Upper lobe of left lung (tissue), 6 donors: Measurements from ENCODE around the gene IFIH1. TPM values are rescaled to one million over a fixed set of nuclear protein-coding genes. Genes with fewer than 3 reads are reported as not detected.
A peak's percentile ranks its signal among the peaks of the same experiment; 100 is the strongest.

Experiments
- ATAC-seq, 2 donors: fragments of 200-7000 bp; cut with Tn5 transposase; one replicate each; pipeline ENCODE4 v1.9.1; 2022; ENCODE audit warnings: mild to moderate bottlenecking in 2 of 2, moderate library complexity in 2 of 2; ENCODE audit not compliant: low FRiP score in 2 of 2
- DNase-seq, 2 donors: peaks; one replicate each; pipeline ENCODE4 v3.0.0-alpha.2; 2019 to 2020
- H3K27ac ChIP-seq, 4 donors: fragments of 200-600 bp; sonication (generic); one replicate each; pipeline ENCODE4 v1.5.1; 2016 to 2019
- H3K27me3 ChIP-seq, 4 donors: fragments of 200-600 bp; sonication (generic); one replicate each; pipeline ENCODE4 v1.5.1; 2017 to 2019
- H3K36me3 ChIP-seq, 4 donors: fragments of 200-600 bp; sonication (generic); one replicate each; pipeline ENCODE4 v1.5.1; 2016 to 2019
- H3K4me1 ChIP-seq, 4 donors: fragments of 200-600 bp; sonication (generic); one replicate each; pipeline ENCODE4 v1.5.1; 2018 to 2019
- H3K4me3 ChIP-seq, 4 donors: fragments of 200-600 bp; sonication (generic); one replicate each; pipeline ENCODE4 v1.5.1; 2017 to 2019; ENCODE audit warnings: mild to moderate bottlenecking in 2 of 4, moderate library complexity in 1 of 4
- H3K9me3 ChIP-seq, 4 donors: fragments of 200-600 bp; sonication (generic); one replicate each; pipeline ENCODE4 v1.5.1; 2018 to 2019
- CTCF ChIP-seq, 6 experiments: fragments of 450-650 bp in 4 of 6; fragments of 200-600 bp in 2 of 6; sonication (generic) in 2 of 6; IDR thresholded peaks; one replicate each; pipeline ENCODE4 v1.5.1; 2016 to 2019; ENCODE audit warnings: antibody characterized with exemption in 6 of 6
- EP300 ChIP-seq, 4 donors: sonication (generic); formaldehyde crosslinking; IDR thresholded peaks; one replicate each; pipeline ENCODE4 v1.5.1; 2017; ENCODE audit warnings: antibody characterized with exemption in 4 of 4, control low read depth in 2 of 4
- POLR2A ChIP-seq, 4 donors: fragments of 450-650 bp; IDR thresholded peaks; one replicate each; pipeline ENCODE4 v1.5.1; 2016 to 2017; ENCODE audit warnings: antibody characterized with exemption in 4 of 4, mild to moderate bottlenecking in 2 of 4
- POLR2AphosphoS5 ChIP-seq, 2 donors: sonication (generic); formaldehyde crosslinking; IDR thresholded peaks; one replicate each; pipeline ENCODE4 v1.5.1; 2017; ENCODE audit warnings: antibody characterized with exemption in 2 of 2
- WGBS, 2 donors: methylation state at CpG; one replicate each; pipeline ENCODE4 v1.1.5; 2017 to 2018; 5-methylcytosine and 5-hydroxymethylcytosine counted together
- total RNA-seq, 6 donors: library from RNA; depleted of rRNA in 4 of 6; stranded (reverse); fragments of >200 nt in 4 of 6; gene quantifications; one replicate each; pipeline versions ENCODE4 v1.1.0 to v1.2.1, GENCODE V29; 2016 to 2021
- donor health status: DM: no; HTN: no; CAD: no; lungs with moderate emphysema.
- donor health status: DM: no; HTN: yes; CAD: no; lungs with severe emphysema.

Gene IFIH1
- total RNA-seq, 6 donors from 2014 or later = 21.0 to 47.2 (median 28.5) TPM

GRCh38 chr2:162221064-162221463, 97.4 kb downstream of the IFIH1 start:
- H3K4me1 ChIP-seq = peaks cover 0 to 9% (median 0%) of the 10 kb centered on the region in 4 donors
- ATAC-seq = peak; percentile 84 to 95
- H3K36me3 ChIP-seq = no peaks in the 10 kb centered on the region
- TF ChIP-seq CTCF (IDR thresholded peaks at IDR 0.05) = peak; percentile 73 to 85 (median 82)
- TF ChIP-seq POLR2A (IDR thresholded peaks at IDR 0.05) = no peak
- 60 to 67% methylated on average over 8 to 11 of the region's 11 CpGs for WGBS, 2 donors
- no peaks in the 10 kb centered on the region for H3K9me3 ChIP-seq
- peak; percentile 29 to 83 for DNase-seq
- H3K4me3 ChIP-seq = no peak overlapping the region
- H3K27ac ChIP-seq = no peak overlapping the region
- H3K27me3 ChIP-seq = no peaks in the 10 kb centered on the region

- Histone ChIP-seq H3K27ac (no peak overlapping the region), H3K4me3 (no peak overlapping the region), H3K4me1 (peaks cover 0 to 9% (median 0%) of the 10 kb centered on the region in 4 donors), H3K36me3 (no peaks in the 10 kb centered on the region), H3K27me3 (no peaks in the 10 kb centered on the region), H3K9me3 (no peaks in the 10 kb centered on the region)
- 43 to 47% methylated on average over 1 of the region's 1 CpG for WGBS, 2 donors
- DNase-seq = no peak
- ATAC-seq = no peak
- TF ChIP-seq EP300 (IDR thresholded peaks at IDR 0.05) (no peak), POLR2A (IDR thresholded peaks at IDR 0.05) (no peak), POLR2AphosphoS5 (IDR thresholded peaks at IDR 0.05) (no peak), CTCF (IDR thresholded peaks at IDR 0.05) (no peak)
Observed at GRCh38 chr2:162220368-162220767, 98.1 kb downstream of the IFIH1 start.

DNA sequence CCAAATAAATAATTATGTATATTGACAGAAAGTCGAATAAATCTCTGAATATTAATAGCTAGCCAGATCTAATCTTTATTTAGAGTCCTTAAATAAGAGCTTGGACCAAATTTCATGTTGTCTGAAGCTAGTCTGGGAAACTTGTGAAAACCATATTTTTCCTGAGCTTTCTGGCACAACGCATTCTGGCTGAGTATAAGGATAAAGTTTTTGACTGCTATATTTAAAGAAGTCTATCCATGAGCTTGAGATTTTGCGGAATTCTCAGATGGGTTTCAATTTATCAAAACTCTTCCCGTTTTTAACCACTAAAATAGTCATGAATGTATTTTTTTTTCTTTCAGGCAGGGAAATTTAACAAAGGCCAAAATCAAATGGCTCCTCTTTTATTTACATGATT, 99.1 kb downstream of the IFIH1 start:
- WGBS, 2 donors = 69 to 75% methylated on average over 4 of the region's 4 CpGs
- no peaks in the 10 kb centered on the region for H3K27me3 ChIP-seq
- H3K4me3 ChIP-seq = no peak overlapping the region
- H3K36me3 ChIP-seq = no peaks in the 10 kb centered on the region
- ATAC-seq (no peak), DNase-seq (no peak)
- no peak for TF ChIP-seq POLR2AphosphoS5 (IDR thresholded peaks at IDR 0.05)
- TF ChIP-seq EP300 (IDR thresholded peaks at IDR 0.05) = no peak
- TF ChIP-seq CTCF (IDR thresholded peaks at IDR 0.05) = no peak
- no peak for TF ChIP-seq POLR2A (IDR thresholded peaks at IDR 0.05)
- no peaks in the 10 kb centered on the region for H3K9me3 ChIP-seq
- H3K4me1 ChIP-seq = peaks cover 0 to 9% (median 0%) of the 10 kb centered on the region in 4 donors
- no peak overlapping the region for H3K27ac ChIP-seq

- Histone ChIP-seq H3K4me3 (no peak overlapping the region), H3K27me3 (no peaks in the 10 kb centered on the region), H3K9me3 (no peaks in the 10 kb centered on the region), H3K36me3 (no peaks in the 10 kb centered on the region), H3K27ac (no peak overlapping the region), H3K4me1 (peaks cover 0 to 9% (median 0%) of the 10 kb centered on the region in 4 donors)
- no peak for TF ChIP-seq POLR2A (IDR thresholded peaks at IDR 0.05)
- TF ChIP-seq CTCF (IDR thresholded peaks at IDR 0.05) = no peak
- TF ChIP-seq POLR2AphosphoS5 (IDR thresholded peaks at IDR 0.05) = no peak
- no peak for TF ChIP-seq EP300 (IDR thresholded peaks at IDR 0.05)
- 95 to 96% methylated on average over 1 of the region's 1 CpG for WGBS, 2 donors
- DNase-seq (no peak), ATAC-seq (no peak)
Observed at GRCh38 chr2:162217598-162217997, 100.9 kb downstream of the IFIH1 start.

Other genes starting within 250 kb of the IFIH1 start
- gene DPP4, start 244.5 kb downstream of the IFIH1 start, total RNA-seq = 10 to 100 TPM; 16.4 to 77.3 (median 27.5) TPM
- under 1 TPM in 1 of 6 donors, not detected in 5; 0.23 TPM for gene GCG, start 166.4 kb downstream of the IFIH1 start, total RNA-seq
- gene FAP, start 75.2 kb downstream of the IFIH1 start, total RNA-seq = 1 to 10 TPM; 1.2 to 7.3 (median 3.1) TPM
- gene GCA, start 25.4 kb upstream of the IFIH1 start, total RNA-seq = 100 to 1,000 TPM in 1 of 6 donors, 10 to 100 TPM in 5; 12.7 to 101 (median 38.1) TPM